ENCODE data around the gene COLQ. TPM values are rescaled to one million over a fixed set of nuclear protein-coding genes. Genes with fewer than 3 reads are reported as not detected.

Gene COLQ
- total RNA-seq, 1 experiment from 2014 or later, result 1.9 TPM

GRCh38 chr3:15558581-15558980 lies 37.1 kb upstream of the COLQ start:
- no TSS peak for BruUV-seq (replicated peaks)
- Histone ChIP-seq H3K4me3 (replicated peaks in 1 of 2; ENCODE audit: low read depth in 1 of 2, low read length in 2 of 2) (no peak overlapping the region), H3K4me1 (ENCODE audit: control insufficient read depth in 1 of 2, insufficient read depth in 2 of 2, low read length in 2 of 2) (peaks cover 4 to 6% of the 10 kb centered on the region in 2 experiments; a peak in 3 of 4 replicates), H3K9me3 (ENCODE audit: control insufficient read depth in 1 of 2, insufficient read depth in 1 of 2, low read depth in 1 of 2, low read length in 2 of 2) (no peaks in the 10 kb centered on the region), H4K20me1 (ENCODE audit: insufficient read depth) (no peaks in the 10 kb centered on the region), H3K9ac (ENCODE audit: low read length) (no peak overlapping the region), H3K36me3 (ENCODE audit: control insufficient read depth in 1 of 2, insufficient read depth in 2 of 2, low read length in 2 of 2) (peaks cover 5 to 10% of the 10 kb centered on the region in 2 experiments; a peak in 3 of 4 replicates), H2AFZ (ENCODE audit: low read depth, low read length, poor library complexity, severe bottlenecking) (no peak overlapping the region), H3K27ac (ENCODE audit: low read depth, low read length) (no peak overlapping the region), H3K79me2 (ENCODE audit: insufficient read depth, low read length) (no peaks in the 10 kb centered on the region), H3K4me2 (ENCODE audit: low read length) (no peak overlapping the region), H3K27me3 (ENCODE audit: insufficient read depth, low read length) (no peaks in the 10 kb centered on the region), H3K9me2 (ENCODE audit: insufficient read depth) (no peaks in the 10 kb centered on the region)
- ChIA-PET POLR2A (no interaction called here), RAD21 (ENCODE audit: low non-redundant PET in 1 of 2, low total read pairs in 2 of 2, uncharacterized antibody in 2 of 2, unreplicated experiment in 2 of 2) (no interaction called here), CTCF (no interaction called here)
- TF ChIP-seq SIN3A (IDR thresholded peaks at IDR 0.05; ENCODE audit: low read depth) (no peak), ZBTB33 (IDR thresholded peaks at IDR 0.05; ENCODE audit: extremely low read depth, insufficient replicate concordance, low read length) (no peak), CBX3 (IDR thresholded peaks at IDR 0.05; ENCODE audit: low read depth) (no peak), EZH2phosphoT487 (IDR thresholded peaks at IDR 0.05; ENCODE audit: borderline replicate concordance) (no peak), EZH2 (IDR thresholded peaks at IDR 0.05) (no peak), SP1 (IDR thresholded peaks at IDR 0.05; ENCODE audit: low read depth) (no peak), ZFX (IDR thresholded peaks at IDR 0.05) (no peak), FOSL1 (IDR thresholded peaks at IDR 0.05; ENCODE audit: low read depth) (no peak), TCF7L2 (IDR thresholded peaks at IDR 0.05; ENCODE audit: borderline replicate concordance, extremely low read depth, insufficient read depth, insufficient read length) (no peak), POLR2A (IDR thresholded peaks at IDR 0.05; ENCODE audit: borderline replicate concordance, extremely low read depth, insufficient read depth, insufficient read length) (no peak), SRF (IDR thresholded peaks at IDR 0.05; ENCODE audit: low read depth) (no peak), JUND (IDR thresholded peaks at IDR 0.05) (no peak), RAD21 (IDR thresholded peaks at IDR 0.05; ENCODE audit: low read depth) (no peak), ELF1 (IDR thresholded peaks at IDR 0.05; ENCODE audit: borderline replicate concordance, low read depth) (no peak), POLR2AphosphoS5 (IDR thresholded peaks at IDR 0.05; ENCODE audit: low read depth, low read length) (no peak), CEBPB (IDR thresholded peaks at IDR 0.05; ENCODE audit: low read depth) (no peak)
- TF ChIP-seq, protein P1, sequence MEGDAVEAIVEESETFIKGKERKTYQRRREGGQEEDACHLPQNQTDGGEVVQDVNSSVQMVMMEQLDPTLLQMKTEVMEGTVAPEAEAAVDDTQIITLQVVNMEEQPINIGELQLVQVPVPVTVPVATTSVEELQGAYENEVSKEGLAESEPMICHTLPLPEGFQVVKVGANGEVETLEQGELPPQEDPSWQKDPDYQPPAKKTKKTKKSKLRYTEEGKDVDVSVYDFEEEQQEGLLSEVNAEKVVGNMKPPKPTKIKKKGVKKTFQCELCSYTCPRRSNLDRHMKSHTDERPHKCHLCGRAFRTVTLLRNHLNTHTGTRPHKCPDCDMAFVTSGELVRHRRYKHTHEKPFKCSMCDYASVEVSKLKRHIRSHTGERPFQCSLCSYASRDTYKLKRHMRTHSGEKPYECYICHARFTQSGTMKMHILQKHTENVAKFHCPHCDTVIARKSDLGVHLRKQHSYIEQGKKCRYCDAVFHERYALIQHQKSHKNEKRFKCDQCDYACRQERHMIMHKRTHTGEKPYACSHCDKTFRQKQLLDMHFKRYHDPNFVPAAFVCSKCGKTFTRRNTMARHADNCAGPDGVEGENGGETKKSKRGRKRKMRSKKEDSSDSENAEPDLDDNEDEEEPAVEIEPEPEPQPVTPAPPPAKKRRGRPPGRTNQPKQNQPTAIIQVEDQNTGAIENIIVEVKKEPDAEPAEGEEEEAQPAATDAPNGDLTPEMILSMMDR (IDR thresholded peaks at IDR 0.05 in 2 of 3, conservative IDR thresholded peaks at IDR 0.05 in 1 of 3; ENCODE audit: borderline replicate concordance in 1 of 3, insufficient read depth in 1 of 3, low read depth in 2 of 3, low read length in 2 of 3), result no peak
- TF ChIP-seq, protein P2, sequence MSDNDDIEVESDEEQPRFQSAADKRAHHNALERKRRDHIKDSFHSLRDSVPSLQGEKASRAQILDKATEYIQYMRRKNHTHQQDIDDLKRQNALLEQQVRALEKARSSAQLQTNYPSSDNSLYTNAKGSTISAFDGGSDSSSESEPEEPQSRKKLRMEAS (IDR thresholded peaks at IDR 0.05), result no peak
- TF ChIP-seq, protein P3, sequence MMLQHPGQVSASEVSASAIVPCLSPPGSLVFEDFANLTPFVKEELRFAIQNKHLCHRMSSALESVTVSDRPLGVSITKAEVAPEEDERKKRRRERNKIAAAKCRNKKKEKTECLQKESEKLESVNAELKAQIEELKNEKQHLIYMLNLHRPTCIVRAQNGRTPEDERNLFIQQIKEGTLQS (IDR thresholded peaks at IDR 0.05), result no peak
- ATAC-seq (no peak), DNase-seq (ENCODE audit: low read depth, low spot score) (no peak)
- intact Hi-C loops (cut with micrococcal nuclease), result loop anchor here (5.0 kb wide), 3 partner anchors 356 to 636 kb away; no protein-coding TSS in a partner anchor
